NCI-H1105 (cell line): Measurements from ENCODE around the gene AP3B2.
"Not testable (repeated sequence)": the region's sequence is repeated elsewhere in the genome, so short reads cannot be mapped to it uniquely, and the experiment has no call there.

Experiments
- DNase-seq: peaks from one replicate; lab custom pipeline; 2025; lab: John Stamatoyannopoulos, UW

AP3B2 gene

GRCh38 chr15:82709421-82710207, at the start of gene AP3B2:
AP3B2 (minus strand) TSS chr15:82709875; CDS start chr15:82709706, 169 bp downstream.
- peak; percentile 76 for DNase-seq

GRCh38 chr15:82751308-82751707, 41.6 kb upstream of the AP3B2 start:
- DNase-seq: no peak

GRCh38 chr15:82750831-82751180, 41.1 kb upstream of the AP3B2 start:
- DNase-seq: peak; percentile 1

GRCh38 chr15:82749951-82750830, 40.5 kb upstream of the AP3B2 start:
- peak; percentile 80 for DNase-seq

- DNase-seq: no peak
These were observed 38.6 kb upstream of the AP3B2 start for GRCh38 chr15:82748315-82748714.

- no peak for DNase-seq
These were observed 34.1 kb upstream of the AP3B2 start for GRCh38 chr15:82743810-82744209.

- DNase-seq: no peak
These were observed 32.5 kb upstream of the AP3B2 start for GRCh38 chr15:82742134-82742533.

- DNase-seq: no peak
These were observed 29.4 kb upstream of the AP3B2 start for GRCh38 chr15:82739086-82739485.

GRCh38 chr15:82737975-82738374, 28.3 kb upstream of the AP3B2 start:
- DNase-seq: no peak

- DNase-seq: no peak
These were observed 21.9 kb upstream of the AP3B2 start for GRCh38 chr15:82731527-82731926.

GRCh38 chr15:82730022-82730530, 20.4 kb upstream of the AP3B2 start:
- no peak for DNase-seq

- no peak for DNase-seq
These were observed 17.1 kb upstream of the AP3B2 start for GRCh38 chr15:82726816-82727215.

GRCh38 chr15:82715003-82715402, 5.3 kb upstream of the AP3B2 start:
- no peak for DNase-seq

GRCh38 chr15:82714016-82714415, 4.3 kb upstream of the AP3B2 start:
- DNase-seq: no peak

- DNase-seq: no peak
These were observed 2.4 kb upstream of the AP3B2 start for GRCh38 chr15:82712036-82712435.

GRCh38 chr15:82710926-82711490, 1.3 kb upstream of the AP3B2 start:
- DNase-seq: no peak

GRCh38 chr15:82710208-82710555, 507 bp upstream of the AP3B2 start:
- DNase-seq: no peak

- DNase-seq: no peak
These were observed 624 bp downstream of the AP3B2 start for GRCh38 chr15:82709081-82709420.

GRCh38 chr15:82705856-82706255, 3.8 kb downstream of the AP3B2 start:
- not testable (repeated sequence) for DNase-seq

- DNase-seq: no peak
These were observed 9.9 kb downstream of the AP3B2 start for GRCh38 chr15:82699726-82700125.

- DNase-seq: no peak
These were observed 10.8 kb downstream of the AP3B2 start for GRCh38 chr15:82698711-82699345.

- DNase-seq: no peak
These were observed 11.8 kb downstream of the AP3B2 start for GRCh38 chr15:82697735-82698407.
